HAP-1 (cell line): ENCODE results near the gene TBKBP1.

Experiments used
- DNase-seq, 2 experiments: peaks; one replicate each; pipeline ENCODE4 v3.0.0-alpha.2; 2016 to 2020; ENCODE audit warnings: low spot score in 2 of 2
- H3K27me3 ChIP-seq: fragments of 250-450 bp; sonication (Bioruptor Pico); 2 replicates; pipeline ENCODE4 v1.5.1; 2020; ENCODE audit warnings: low read depth, mild to moderate bottlenecking, moderate library complexity
- H3K36me3 ChIP-seq: fragments of 250-450 bp; sonication (Bioruptor Pico); replicated peaks from 2 replicates; pipeline ENCODE4 v1.5.1; 2020; ENCODE audit warnings: mild to moderate bottlenecking
- H3K4me1 ChIP-seq: fragments of 250-450 bp; sonication (Bioruptor Pico); 2 replicates; pipeline ENCODE4 v1.5.1; 2020; ENCODE audit warnings: mild to moderate bottlenecking
- H3K4me3 ChIP-seq: fragments of 250-450 bp; sonication (Bioruptor Pico); 2 replicates; pipeline ENCODE4 v1.5.1; 2020; ENCODE audit warnings: mild to moderate bottlenecking, moderate library complexity
- H3K9me3 ChIP-seq: fragments of 250-450 bp; sonication (Bioruptor Pico); 2 replicates; pipeline ENCODE4 v1.5.1; 2020; ENCODE audit warnings: mild to moderate bottlenecking, moderate library complexity
- in situ Hi-C: fragments of 300-500 bp; cut with MboI; formaldehyde crosslinking; loops from 3 replicates; pipeline ENCODE4 v1.14.3; 2020; ENCODE audit warnings: low sequenced_read_pairs, inconsistent platforms, mixed read lengths

Gene TBKBP1

DNA sequence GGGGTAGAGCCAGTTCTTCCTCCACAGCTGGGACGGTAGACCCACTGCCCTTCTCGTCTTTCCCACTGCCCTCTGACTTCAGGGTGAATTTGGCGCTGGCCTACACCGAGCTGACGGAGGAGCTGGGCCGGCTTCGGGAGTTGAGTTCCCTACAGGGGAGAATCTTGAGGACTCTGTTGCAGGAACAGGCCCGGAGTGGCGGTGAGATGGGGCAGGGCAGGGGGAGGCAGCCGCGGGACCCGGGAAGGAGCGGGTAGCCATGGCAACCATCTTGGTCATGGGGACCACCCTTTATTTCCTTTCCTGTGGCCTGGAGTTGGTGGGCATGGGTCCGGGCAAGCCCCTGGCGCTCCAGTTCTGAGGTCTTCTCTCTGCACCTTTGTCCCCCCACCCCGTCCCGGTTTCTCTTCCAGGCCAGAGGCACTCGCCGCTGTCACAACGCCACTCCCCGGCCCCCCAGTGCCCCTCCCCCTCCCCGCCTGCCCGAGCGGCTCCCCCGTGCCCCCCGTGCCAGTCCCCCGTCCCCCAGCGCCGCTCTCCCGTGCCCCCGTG lies 14.4 kb downstream of the TBKBP1 start:
- Histone ChIP-seq H3K4me1 (no peaks in the 10 kb centered on the region), H3K9me3 (no peaks in the 10 kb centered on the region), H3K36me3 (no peaks in the 10 kb centered on the region), H3K4me3 (no peak overlapping the region), H3K27me3 (no peaks in the 10 kb centered on the region; the same call in 1 of the 2 replicates)
- DNase-seq, result no peak
- in situ Hi-C loops, result no loop called here

DNA sequence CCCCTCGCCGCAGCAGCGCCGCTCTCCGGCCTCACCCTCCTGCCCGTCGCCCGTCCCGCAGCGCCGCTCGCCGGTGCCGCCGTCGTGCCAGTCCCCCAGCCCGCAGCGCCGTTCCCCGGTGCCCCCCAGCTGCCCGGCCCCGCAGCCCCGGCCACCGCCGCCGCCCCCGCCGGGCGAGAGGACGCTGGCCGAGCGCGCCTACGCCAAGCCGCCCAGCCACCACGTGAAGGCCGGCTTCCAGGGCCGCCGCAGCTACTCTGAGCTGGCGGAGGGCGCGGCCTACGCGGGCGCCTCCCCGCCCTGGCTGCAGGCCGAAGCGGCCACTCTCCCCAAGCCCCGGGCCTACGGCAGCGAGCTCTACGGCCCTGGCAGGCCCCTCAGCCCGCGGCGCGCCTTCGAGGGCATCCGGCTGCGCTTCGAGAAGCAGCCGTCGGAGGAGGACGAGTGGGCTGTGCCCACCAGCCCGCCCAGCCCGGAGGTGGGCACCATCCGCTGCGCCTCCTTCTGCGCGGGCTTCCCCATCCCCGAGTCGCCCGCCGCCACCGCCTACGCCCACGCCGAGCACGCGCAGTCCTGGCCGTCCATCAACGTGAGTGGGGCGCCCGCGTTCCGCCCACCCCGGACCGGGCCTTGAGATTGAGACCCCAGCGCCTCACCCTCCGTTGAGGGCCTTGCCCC lies 15.0 kb downstream of the TBKBP1 start:
- H3K9me3 ChIP-seq, result no peaks in the 10 kb centered on the region
- H3K36me3 ChIP-seq, result no peaks in the 10 kb centered on the region
- in situ Hi-C loops, result no loop called here
- no peaks in the 10 kb centered on the region for H3K4me1 ChIP-seq
- H3K27me3 ChIP-seq, result no peaks in the 10 kb centered on the region; the same call in 1 of the 2 replicates
- no peak overlapping the region for H3K4me3 ChIP-seq
- DNase-seq, result no peak

DNA sequence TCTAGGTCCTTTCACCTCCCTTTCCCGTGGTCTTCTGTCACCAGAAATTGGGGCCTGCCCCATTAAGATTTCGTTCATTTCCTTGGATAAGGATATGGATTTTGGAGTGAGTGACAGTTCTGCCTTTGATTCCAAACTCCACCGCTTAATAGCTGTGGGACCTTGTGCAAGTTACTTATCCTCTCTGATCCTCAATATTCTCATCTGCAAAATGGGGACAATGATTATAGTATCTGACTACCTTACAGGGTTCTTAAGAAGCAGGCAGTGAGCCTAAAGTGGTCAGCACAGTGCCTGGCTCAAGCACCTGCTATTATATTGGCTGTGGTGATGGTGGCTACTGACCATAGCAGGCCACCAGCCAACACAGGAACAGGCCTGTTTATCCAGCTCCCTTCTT lies 15.6 kb downstream of the TBKBP1 start:
- no peaks in the 10 kb centered on the region for H3K4me1 ChIP-seq
- H3K27me3 ChIP-seq, result peaks cover 1% of the 10 kb centered on the region; the same call in 1 of the 2 replicates
- no peak overlapping the region for H3K4me3 ChIP-seq
- no peaks in the 10 kb centered on the region for H3K9me3 ChIP-seq
- DNase-seq, result no peak
- in situ Hi-C loops, result no loop called here
- no peaks in the 10 kb centered on the region for H3K36me3 ChIP-seq

DNA sequence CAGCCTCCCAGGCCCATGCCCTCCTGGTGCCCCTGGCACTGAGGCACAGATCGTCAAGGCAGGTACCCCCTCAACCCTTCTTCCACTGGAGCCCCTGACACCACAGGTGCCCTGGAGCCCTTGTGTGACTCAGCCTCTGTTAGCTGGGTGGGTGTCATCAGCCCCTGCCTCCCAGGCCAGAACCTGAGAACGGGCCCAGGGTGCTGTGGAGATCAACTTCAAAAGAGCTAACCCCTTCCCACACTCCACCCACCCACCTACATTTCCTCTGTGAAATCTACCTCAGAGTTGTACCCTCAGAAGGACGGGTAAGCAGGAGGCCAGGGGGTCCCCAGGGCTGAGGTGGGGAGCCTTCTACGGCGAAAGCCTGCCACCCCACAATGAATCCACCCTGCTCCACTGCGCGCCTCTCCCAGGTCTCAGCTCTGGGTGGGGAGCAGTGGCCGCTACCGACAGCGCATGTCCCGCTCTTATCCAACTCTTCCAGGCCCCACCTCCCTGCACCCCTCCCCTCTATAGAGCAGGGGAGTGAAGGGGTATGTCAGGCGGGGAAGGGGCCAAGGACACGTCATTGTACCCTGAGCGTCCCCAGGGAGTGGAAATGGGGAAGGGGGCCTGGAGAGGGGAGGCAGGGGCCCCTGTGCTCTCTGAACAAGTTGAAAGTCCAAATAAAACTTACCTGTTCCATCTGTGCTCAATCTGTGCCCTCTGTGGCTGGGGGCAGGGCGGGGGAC lies 17.6 kb downstream of the TBKBP1 start:
- no peaks in the 10 kb centered on the region for H3K36me3 ChIP-seq
- in situ Hi-C loops, result no loop called here

DNA sequence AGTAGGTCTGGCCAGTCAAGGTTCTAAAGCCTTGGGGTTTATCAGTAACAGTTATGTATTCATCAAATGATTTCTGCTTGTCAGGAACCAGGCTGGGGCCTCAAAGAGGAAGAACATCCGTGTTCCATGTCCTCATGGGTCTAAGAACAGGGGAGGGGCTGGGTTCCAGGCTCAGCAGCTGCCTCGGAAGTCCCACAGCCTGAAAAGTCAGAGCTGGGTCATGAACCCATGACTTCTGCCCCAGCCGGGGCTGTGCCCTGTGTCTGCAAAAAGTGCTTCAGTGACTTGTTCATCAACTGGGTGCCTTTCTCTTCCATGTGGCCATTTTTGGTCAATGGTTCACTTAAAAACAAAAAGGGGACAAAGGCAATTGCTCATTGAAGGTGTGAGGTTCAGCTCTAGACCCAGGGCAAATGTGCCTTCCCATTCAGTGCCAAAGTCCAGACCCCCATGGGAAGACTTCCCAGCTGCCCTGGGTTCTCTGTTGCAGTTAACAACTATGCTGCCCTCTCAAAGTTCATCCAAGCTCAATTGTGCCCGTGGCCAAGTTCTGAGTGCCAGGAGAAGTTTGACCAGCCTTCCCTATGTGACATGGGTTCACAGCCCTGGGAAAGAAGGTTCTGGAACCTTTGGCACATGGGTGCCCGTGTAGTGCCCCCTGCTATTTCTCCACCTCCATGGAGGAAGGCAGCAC lies 18.5 kb downstream of the TBKBP1 start:
- in situ Hi-C loops, result no loop called here
- Histone ChIP-seq H3K27me3 (peaks cover 9% of the 10 kb centered on the region), H3K4me1 (no peaks in the 10 kb centered on the region), H3K4me3 (no peak overlapping the region), H3K9me3 (no peaks in the 10 kb centered on the region), H3K36me3 (no peaks in the 10 kb centered on the region)
- no peak for DNase-seq

More for the DNA sequence above, 17.6 kb downstream of the TBKBP1 start:
- no peak overlapping the region for H3K4me3 ChIP-seq
- H3K27me3 ChIP-seq, result peaks cover 6% of the 10 kb centered on the region; the same call in 1 of the 2 replicates
- no peaks in the 10 kb centered on the region for H3K9me3 ChIP-seq
- no peaks in the 10 kb centered on the region for H3K4me1 ChIP-seq
- DNase-seq, result no peak

DNA sequence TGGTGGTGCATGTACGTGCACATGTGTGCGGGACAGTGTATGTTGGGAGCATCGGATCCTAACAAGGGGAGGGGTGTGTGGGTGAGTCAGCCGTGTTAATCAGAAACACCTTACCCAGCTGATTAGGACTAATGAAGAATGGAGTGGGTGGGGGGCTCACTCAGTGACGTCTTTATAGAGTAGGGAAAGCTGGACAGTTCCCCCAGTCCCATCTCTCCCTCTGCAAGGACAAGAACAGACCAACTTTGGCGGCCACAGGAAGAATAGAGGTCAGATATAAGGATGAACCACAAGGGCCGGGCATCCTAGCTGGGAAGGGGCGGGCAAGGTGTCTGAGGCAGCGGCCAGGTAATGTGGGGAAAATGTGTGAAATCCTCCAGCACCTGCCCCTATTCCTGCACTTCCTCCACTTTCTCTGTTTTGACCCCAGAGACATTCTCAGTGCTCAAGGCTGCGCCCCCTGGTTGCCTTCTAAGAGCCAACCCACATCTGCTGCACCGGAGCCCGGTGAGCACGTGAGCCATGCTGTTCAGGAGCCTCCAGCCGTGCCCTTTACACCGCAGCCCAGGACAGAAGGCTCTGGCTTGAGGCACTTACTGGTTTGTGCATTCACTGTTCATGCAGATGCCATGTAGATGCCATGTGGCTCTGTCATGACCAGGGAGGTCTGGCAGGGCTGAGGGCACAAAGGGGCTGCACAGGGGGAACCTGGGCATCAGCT lies 20.2 kb downstream of the TBKBP1 start:
- in situ Hi-C loops, result no loop called here
- Histone ChIP-seq H3K9me3 (no peaks in the 10 kb centered on the region), H3K4me3 (no peak overlapping the region), H3K36me3 (no peaks in the 10 kb centered on the region), H3K4me1 (no peaks in the 10 kb centered on the region), H3K27me3 (peaks cover 24% of the 10 kb centered on the region)
- no peak for DNase-seq

DNA sequence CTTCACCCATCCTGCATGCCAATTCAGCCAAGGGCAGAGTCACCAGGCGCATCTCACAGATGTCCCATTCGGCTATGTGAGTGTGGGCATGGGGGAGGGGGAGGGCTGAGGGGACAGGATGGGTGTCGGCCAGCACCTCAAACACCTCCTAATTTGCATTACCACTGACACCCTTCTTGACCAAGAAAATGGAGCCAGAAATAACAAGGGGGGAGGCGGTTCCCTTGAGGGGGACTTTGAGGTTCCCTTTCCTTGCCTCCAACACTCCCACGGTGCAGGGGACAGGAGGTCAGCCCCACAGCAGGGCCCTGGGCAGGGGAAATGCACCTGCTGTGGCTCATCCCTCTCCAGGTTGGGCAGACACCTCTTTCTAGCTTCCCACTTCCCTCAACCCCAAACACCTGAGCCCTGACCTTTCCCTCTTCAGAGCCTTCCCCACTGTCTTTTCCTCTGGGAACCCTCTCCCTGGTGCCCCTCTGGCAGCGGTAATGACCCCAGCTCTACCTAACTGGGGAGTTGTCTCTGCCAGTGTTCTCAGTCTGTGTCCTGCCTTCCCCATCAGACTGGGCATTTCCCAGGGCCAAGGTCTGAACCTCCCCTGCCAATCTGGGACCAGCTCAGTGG lies 20.9 kb downstream of the TBKBP1 start:
- Histone ChIP-seq H3K4me1 (no peaks in the 10 kb centered on the region), H3K27me3 (peaks cover 32% of the 10 kb centered on the region)

DNA sequence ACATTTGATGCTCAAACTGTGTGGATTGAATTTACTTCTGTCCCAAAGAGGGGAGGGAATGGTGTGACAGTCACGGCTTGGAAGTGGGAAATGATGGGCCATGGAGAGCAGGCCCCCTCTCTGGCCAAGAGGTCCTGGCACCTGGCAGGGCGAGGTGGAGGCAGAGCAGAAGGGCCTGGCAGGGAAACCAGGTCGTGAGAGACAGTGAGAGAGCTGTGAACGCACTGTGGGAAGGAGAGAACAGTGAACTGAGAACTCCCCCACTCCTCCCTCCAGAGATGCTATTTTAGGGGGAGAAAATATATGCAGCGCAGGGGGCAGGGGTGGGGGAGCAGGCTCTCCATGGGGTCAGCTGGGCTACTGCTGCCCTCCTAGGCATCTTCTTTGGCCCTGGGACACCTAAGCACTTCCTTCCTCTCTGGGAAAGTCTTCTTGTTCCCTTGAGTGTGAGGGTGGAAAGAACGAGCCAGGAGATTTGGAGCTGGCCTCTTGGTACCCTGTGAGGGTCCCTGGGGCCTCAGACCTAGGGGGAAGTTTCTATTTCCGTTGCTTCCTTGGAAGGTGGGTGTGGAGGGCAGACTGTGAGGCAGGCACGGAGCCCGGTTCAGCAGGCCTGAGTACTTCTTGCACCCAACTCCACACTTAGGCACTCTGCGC lies 21.8 kb downstream of the TBKBP1 start:
- H3K27me3 ChIP-seq, result peaks cover 41% of the 10 kb centered on the region

More for the DNA sequence above, 20.9 kb downstream of the TBKBP1 start:
- Histone ChIP-seq H3K36me3 (no peaks in the 10 kb centered on the region), H3K9me3 (no peaks in the 10 kb centered on the region), H3K4me3 (no peak overlapping the region)
- no peak for DNase-seq
- in situ Hi-C loops, result no loop called here

DNA sequence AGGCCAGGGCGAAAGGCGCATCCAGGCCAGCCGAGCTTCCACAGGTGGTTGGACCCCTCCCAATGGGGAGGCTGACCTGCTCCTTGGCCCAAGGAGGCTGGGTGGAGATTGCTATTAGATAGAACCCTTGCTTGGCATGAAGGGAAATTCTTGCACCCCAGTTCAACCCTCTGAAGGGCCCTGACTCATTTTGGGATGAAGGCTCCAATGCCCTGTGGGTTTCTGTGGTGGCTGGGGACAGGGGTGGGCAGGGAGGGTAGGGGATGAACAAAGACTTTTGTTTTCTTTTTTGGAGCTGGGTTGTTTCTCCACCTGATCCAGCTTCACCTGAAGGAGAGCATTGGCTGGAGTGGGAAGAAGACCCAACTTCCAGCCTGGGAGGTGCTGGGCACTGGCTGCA lies 22.4 kb downstream of the TBKBP1 start:
- Histone ChIP-seq H3K4me1 (no peaks in the 10 kb centered on the region), H3K9me3 (no peaks in the 10 kb centered on the region), H3K27me3 (peaks cover 47% of the 10 kb centered on the region), H3K36me3 (no peaks in the 10 kb centered on the region), H3K4me3 (no peak overlapping the region)
- DNase-seq, result no peak
- in situ Hi-C loops, result no loop called here

More for the DNA sequence above, 21.8 kb downstream of the TBKBP1 start:
- Histone ChIP-seq H3K9me3 (no peaks in the 10 kb centered on the region), H3K36me3 (no peaks in the 10 kb centered on the region), H3K4me3 (no peak overlapping the region), H3K4me1 (no peaks in the 10 kb centered on the region)
- in situ Hi-C loops, result no loop called here
- no peak for DNase-seq

DNA sequence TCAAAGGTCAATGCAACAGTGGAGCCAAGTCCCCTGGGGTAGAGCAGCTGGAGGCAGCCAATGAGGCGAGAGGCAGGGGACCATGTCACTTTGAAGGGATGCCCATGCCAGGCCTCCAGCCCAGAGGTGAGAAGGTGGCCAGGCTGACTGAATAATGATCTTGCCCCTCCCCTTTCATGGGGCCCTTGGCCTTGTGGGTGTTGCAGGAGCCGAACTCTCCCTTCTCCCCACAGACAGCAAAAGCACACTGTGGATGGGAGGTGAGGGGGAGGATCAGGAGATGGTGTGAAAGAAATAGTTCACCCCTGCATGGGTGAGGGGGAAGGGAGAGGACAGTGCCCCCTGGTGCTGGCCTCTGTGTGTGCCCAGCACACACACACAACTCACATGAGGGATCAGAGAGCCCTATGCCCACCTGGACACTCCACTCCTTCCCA lies 23.3 kb downstream of the TBKBP1 start:
- Histone ChIP-seq H3K27me3 (peaks cover 56% of the 10 kb centered on the region), H3K4me3 (no peak overlapping the region), H3K9me3 (no peaks in the 10 kb centered on the region), H3K4me1 (no peaks in the 10 kb centered on the region), H3K36me3 (no peaks in the 10 kb centered on the region)
- in situ Hi-C loops, result no loop called here
- DNase-seq, result no peak

DNA sequence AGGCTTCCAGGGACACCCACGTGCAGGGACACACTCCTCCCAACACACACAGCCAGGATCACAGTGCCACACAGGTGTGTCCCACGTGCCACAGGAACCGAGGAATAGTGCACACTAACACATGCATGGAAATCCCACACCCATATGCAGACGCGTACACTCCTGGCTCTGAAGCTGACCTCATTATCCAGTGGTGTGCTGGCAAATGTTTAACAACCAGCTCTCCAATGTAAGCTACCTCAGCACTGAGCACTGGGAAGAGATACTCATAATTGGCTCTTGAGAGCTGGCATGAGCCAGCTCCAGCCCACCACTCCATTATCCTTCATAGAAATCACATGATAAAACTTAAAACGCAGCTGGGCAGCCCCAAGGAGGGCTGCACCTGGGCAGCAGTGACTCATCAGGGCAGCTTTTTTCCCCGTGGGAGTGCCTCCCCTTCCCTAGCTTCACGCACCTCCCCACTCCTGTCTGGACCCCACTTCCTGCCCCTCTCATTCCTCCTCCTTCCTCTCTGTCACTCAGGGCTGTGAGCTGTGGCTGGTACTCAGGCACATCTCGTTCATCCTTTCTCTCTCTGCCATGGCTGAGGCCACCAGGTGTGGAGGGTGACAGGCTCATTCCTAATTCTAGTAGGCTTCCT lies 24.1 kb downstream of the TBKBP1 start:
- H3K4me1 ChIP-seq, result no peaks in the 10 kb centered on the region
- in situ Hi-C loops, result no loop called here
- DNase-seq, result no peak

DNA sequence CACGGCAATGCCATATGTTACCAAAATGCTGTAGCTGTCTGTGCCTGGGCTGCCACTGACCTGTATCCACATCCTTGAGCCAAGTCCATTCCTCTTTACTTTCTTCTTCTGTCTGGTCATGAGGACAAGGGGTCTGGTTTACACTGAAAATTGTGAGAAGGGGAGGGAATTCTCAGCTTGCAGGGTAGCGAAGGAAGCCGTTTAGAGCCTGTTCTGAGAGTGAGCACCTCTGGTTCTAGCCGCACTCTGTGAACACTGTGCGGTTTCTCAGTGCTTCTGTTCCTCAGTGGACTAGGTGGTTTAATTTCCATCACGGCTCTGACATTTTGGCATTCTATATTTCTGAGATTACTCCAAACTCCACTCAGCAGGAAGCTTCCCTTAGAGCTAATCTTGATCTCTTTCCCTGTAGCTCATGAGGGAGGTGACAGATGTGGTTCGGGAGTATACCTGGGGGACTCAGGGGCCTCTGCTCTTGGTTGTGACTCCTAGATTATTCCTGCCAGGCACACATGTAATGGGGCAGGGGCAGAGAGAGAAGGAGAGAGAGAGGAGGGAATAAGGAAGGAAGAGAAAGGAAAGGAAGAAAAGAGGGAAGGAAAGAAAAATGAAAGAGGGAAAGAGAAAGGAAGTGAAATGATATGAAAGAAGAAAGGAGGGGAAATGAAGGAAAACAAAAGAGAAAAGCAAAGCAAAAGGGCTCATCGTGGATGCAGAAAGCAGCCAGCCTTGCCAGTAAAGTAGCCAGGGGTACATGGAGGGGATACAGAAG lies 24.9 kb downstream of the TBKBP1 start:
- H3K4me3 ChIP-seq, result no peak overlapping the region
- in situ Hi-C loops, result no loop called here

More for the DNA sequence above, 24.1 kb downstream of the TBKBP1 start:
- Histone ChIP-seq H3K4me3 (no peak overlapping the region), H3K36me3 (no peaks in the 10 kb centered on the region), H3K9me3 (no peaks in the 10 kb centered on the region), H3K27me3 (peaks cover 57% of the 10 kb centered on the region)

More for the DNA sequence above, 24.9 kb downstream of the TBKBP1 start:
- DNase-seq, result no peak
- Histone ChIP-seq H3K36me3 (no peaks in the 10 kb centered on the region), H3K27me3 (peaks cover 57% of the 10 kb centered on the region), H3K9me3 (no peaks in the 10 kb centered on the region), H3K4me1 (no peaks in the 10 kb centered on the region)
